ENCODE results near the gene C22orf39. TPM values are rescaled to one million over a fixed set of nuclear protein-coding genes. Genes with fewer than 3 reads are reported as not detected.

C22orf39 gene
- total RNA-seq, 1 donor from 2014 or later = 36.4 TPM

- H3K4me1 ChIP-seq = no peaks in the 10 kb centered on the region
- no peak for TF ChIP-seq CTCF (IDR thresholded peaks at IDR 0.05)
- ATAC-seq = no peak
- no peak overlapping the region for H3K27ac ChIP-seq
- no peaks in the 10 kb centered on the region for H3K27me3 ChIP-seq (ENCODE audit: low read depth)
- H3K36me3 ChIP-seq = peaks cover 88% of the 10 kb centered on the region
- intact Hi-C loops (cut with DNase I) = no loop called here
- no peaks in the 10 kb centered on the region for H3K9me3 ChIP-seq
- no peak for DNase-seq
- H3K4me3 ChIP-seq = no peak overlapping the region
These were observed 49.8 kb downstream of the C22orf39 start for GRCh38 chr22:19397734-19398104.

GRCh38 chr22:19396934-19397733 is 50.4 kb downstream of the C22orf39 start:
- Histone ChIP-seq H3K27me3 (ENCODE audit: low read depth) (no peaks in the 10 kb centered on the region), H3K27ac (no peak overlapping the region), H3K4me1 (no peaks in the 10 kb centered on the region), H3K4me3 (no peak overlapping the region), H3K9me3 (no peaks in the 10 kb centered on the region), H3K36me3 (peaks cover 94% of the 10 kb centered on the region)
- TF ChIP-seq CTCF (IDR thresholded peaks at IDR 0.05) = no peak
- DNase-seq (no peak), ATAC-seq (no peak)
- intact Hi-C loops (cut with DNase I) = no loop called here

- H3K9me3 ChIP-seq = no peaks in the 10 kb centered on the region
- no peaks in the 10 kb centered on the region for H3K27me3 ChIP-seq (ENCODE audit: low read depth)
- intact Hi-C loops (cut with DNase I) = no loop called here
- H3K4me3 ChIP-seq = no peak overlapping the region
- H3K4me1 ChIP-seq = no peaks in the 10 kb centered on the region
- ATAC-seq (no peak), DNase-seq (no peak)
- TF ChIP-seq CTCF (IDR thresholded peaks at IDR 0.05) = no peak
- peaks cover 100% of the 10 kb centered on the region for H3K36me3 ChIP-seq
- no peak overlapping the region for H3K27ac ChIP-seq
These were observed 51.0 kb downstream of the C22orf39 start for GRCh38 chr22:19396561-19396933.

- TF ChIP-seq CTCF (IDR thresholded peaks at IDR 0.05) = no peak
- Histone ChIP-seq H3K9me3 (no peaks in the 10 kb centered on the region), H3K4me1 (no peaks in the 10 kb centered on the region), H3K4me3 (no peak overlapping the region), H3K36me3 (peaks cover 100% of the 10 kb centered on the region), H3K27ac (no peak overlapping the region), H3K27me3 (ENCODE audit: low read depth) (no peaks in the 10 kb centered on the region)
- intact Hi-C loops (cut with DNase I) = no loop called here
- no peak for DNase-seq
- no peak for ATAC-seq
These were observed 52.2 kb downstream of the C22orf39 start for GRCh38 chr22:19395276-19395675.

GRCh38 chr22:19394274-19395050 is 53.0 kb downstream of the C22orf39 start:
- DNase-seq = no peak
- Histone ChIP-seq H3K36me3 (peaks cover 100% of the 10 kb centered on the region), H3K27ac (no peak overlapping the region), H3K9me3 (no peaks in the 10 kb centered on the region), H3K4me3 (no peak overlapping the region), H3K4me1 (no peaks in the 10 kb centered on the region), H3K27me3 (ENCODE audit: low read depth) (no peaks in the 10 kb centered on the region)
- ATAC-seq = no peak
- no peak for TF ChIP-seq CTCF (IDR thresholded peaks at IDR 0.05)
- intact Hi-C loops (cut with DNase I) = no loop called here

All from lower lobe of right lung (tissue), 2 donors.